Measurements from ENCODE around the gene CMTM7. TPM values are rescaled to one million over a fixed set of nuclear protein-coding genes. Genes with fewer than 3 reads are reported as not detected.

CMTM7 gene
- total RNA-seq, 1 experiment from 2014 or later = 62.6 TPM

DNA sequence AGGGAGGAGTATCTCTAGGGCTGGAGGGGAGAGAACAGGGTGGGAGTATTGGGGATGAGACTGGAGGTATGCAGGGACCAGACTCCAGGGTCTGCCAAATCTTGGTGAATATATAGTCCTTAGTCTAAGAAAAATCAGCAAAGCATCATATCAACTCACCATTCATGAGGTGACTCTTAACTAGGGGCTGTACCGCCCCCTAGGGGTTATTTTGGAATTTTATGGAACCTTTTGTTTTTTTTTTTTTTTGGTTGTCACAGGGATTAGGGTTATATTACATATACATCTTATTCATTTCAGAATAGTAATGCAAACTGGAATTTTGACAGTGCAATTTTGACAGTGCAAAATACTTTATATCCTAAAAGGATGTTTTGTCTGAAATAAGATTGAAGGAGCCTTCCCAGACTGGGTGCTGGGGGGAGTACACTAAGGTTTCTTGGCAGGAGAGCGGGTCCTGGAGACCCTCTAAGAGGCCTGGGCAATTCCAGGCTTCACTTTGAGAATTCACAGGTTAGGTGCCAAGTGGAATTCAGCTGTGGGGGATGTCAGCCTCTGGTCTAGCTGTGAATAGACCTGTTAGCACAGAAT lies 7.5 kb downstream of the CMTM7 start:
- H3K9me2 ChIP-seq (ENCODE audit: insufficient read depth) = no peaks in the 10 kb centered on the region
- no peaks in the 10 kb centered on the region for H3K27me3 ChIP-seq (ENCODE audit: insufficient read depth, low read length)
- intact Hi-C loops (cut with micrococcal nuclease) = loop anchor here (2.0 kb wide), 2 partner anchors 24 to 222 kb away; no protein-coding TSS in a partner anchor
- BruUV-seq (replicated peaks) = no TSS peak
- H3K27ac ChIP-seq (ENCODE audit: low read depth, low read length) = no peak overlapping the region
- no peak for DNase-seq (ENCODE audit: low read depth, low spot score)
- H3K4me1 ChIP-seq (ENCODE audit: control insufficient read depth in 1 of 2, insufficient read depth in 2 of 2, low read length in 2 of 2) = peaks cover 3 to 40% of the 10 kb centered on the region in 2 experiments; a peak in 2 of 4 replicates
- RAD21 ChIA-PET (ENCODE audit: low non-redundant PET in 1 of 2, low total read pairs in 2 of 2, uncharacterized antibody in 2 of 2, unreplicated experiment in 2 of 2) = no interaction called here
- TF ChIP-seq, protein P1, sequence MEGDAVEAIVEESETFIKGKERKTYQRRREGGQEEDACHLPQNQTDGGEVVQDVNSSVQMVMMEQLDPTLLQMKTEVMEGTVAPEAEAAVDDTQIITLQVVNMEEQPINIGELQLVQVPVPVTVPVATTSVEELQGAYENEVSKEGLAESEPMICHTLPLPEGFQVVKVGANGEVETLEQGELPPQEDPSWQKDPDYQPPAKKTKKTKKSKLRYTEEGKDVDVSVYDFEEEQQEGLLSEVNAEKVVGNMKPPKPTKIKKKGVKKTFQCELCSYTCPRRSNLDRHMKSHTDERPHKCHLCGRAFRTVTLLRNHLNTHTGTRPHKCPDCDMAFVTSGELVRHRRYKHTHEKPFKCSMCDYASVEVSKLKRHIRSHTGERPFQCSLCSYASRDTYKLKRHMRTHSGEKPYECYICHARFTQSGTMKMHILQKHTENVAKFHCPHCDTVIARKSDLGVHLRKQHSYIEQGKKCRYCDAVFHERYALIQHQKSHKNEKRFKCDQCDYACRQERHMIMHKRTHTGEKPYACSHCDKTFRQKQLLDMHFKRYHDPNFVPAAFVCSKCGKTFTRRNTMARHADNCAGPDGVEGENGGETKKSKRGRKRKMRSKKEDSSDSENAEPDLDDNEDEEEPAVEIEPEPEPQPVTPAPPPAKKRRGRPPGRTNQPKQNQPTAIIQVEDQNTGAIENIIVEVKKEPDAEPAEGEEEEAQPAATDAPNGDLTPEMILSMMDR (IDR thresholded peaks at IDR 0.05 in 2 of 3, conservative IDR thresholded peaks at IDR 0.05 in 1 of 3; ENCODE audit: borderline replicate concordance in 1 of 3, insufficient read depth in 1 of 3, low read depth in 2 of 3, low read length in 2 of 3) = peak; percentile 45 to 84 (median 64); a peak in 4 of 6 replicates
- no peak for TF ChIP-seq ELF1 (IDR thresholded peaks at IDR 0.05; ENCODE audit: borderline replicate concordance, low read depth)
- TF ChIP-seq SIN3A (IDR thresholded peaks at IDR 0.05; ENCODE audit: low read depth) = no peak
- TF ChIP-seq RAD21 (IDR thresholded peaks at IDR 0.05; ENCODE audit: low read depth) = peak; percentile 62
- no peak for TF ChIP-seq SP1 (IDR thresholded peaks at IDR 0.05; ENCODE audit: low read depth)
- no peaks in the 10 kb centered on the region for H3K9me3 ChIP-seq (ENCODE audit: control insufficient read depth in 1 of 2, insufficient read depth in 1 of 2, low read depth in 1 of 2, low read length in 2 of 2)
- peaks cover 14% of the 10 kb centered on the region; the same call in 1 of the 2 replicates for H4K20me1 ChIP-seq (ENCODE audit: insufficient read depth)
- peaks cover 100% of the 10 kb centered on the region for H3K79me2 ChIP-seq (ENCODE audit: insufficient read depth, low read length)
- no peaks in the 10 kb centered on the region for H3K36me3 ChIP-seq (ENCODE audit: control insufficient read depth in 1 of 2, insufficient read depth in 2 of 2, low read length in 2 of 2)
- no peak overlapping the region for H2AFZ ChIP-seq (ENCODE audit: low read depth, low read length, poor library complexity, severe bottlenecking)
- CTCF ChIA-PET = no interaction called here
- no peak overlapping the region for H3K9ac ChIP-seq (ENCODE audit: low read length)
- POLR2A ChIA-PET = no interaction called here
- H3K4me3 ChIP-seq (replicated peaks in 1 of 2; ENCODE audit: low read depth in 1 of 2, low read length in 2 of 2) = no peak overlapping the region
- ATAC-seq = peak; percentile 67
- no peak overlapping the region for H3K4me2 ChIP-seq (ENCODE audit: low read length)

DNA sequence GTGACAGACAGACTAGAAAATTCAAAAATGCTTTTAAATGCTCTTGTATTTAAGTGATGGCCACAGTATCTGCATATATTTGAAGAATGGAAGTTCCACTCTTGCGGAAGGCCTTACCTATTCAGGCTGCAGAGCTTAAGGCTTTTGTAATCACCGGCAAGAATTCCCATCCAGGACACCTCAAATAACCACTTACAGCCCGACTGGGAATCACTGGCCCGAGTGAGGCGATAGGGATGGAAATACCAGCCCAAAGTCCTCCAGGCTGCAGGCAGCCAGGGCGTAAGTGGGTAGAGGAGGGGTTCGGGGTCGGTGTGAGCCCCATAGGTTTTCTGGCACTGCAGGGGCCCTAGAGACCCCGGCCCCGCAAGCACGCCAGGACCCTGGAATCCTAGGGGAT lies 9.5 kb downstream of the CMTM7 start:
- Histone ChIP-seq H2AFZ (ENCODE audit: low read depth, low read length, poor library complexity, severe bottlenecking) (no peak overlapping the region), H3K27ac (ENCODE audit: low read depth, low read length) (no peak overlapping the region), H3K4me2 (ENCODE audit: low read length) (no peak overlapping the region), H3K79me2 (ENCODE audit: insufficient read depth, low read length) (peaks cover 99% of the 10 kb centered on the region), H3K36me3 (ENCODE audit: control insufficient read depth in 1 of 2, insufficient read depth in 2 of 2, low read length in 2 of 2) (no peaks in the 10 kb centered on the region), H3K4me3 (replicated peaks in 1 of 2; ENCODE audit: low read depth in 1 of 2, low read length in 2 of 2) (no peak overlapping the region), H3K9me2 (ENCODE audit: insufficient read depth) (no peaks in the 10 kb centered on the region), H4K20me1 (ENCODE audit: insufficient read depth) (peaks cover 14% of the 10 kb centered on the region; the same call in 1 of the 2 replicates), H3K9ac (ENCODE audit: low read length) (no peak overlapping the region), H3K4me1 (ENCODE audit: control insufficient read depth in 1 of 2, insufficient read depth in 2 of 2, low read length in 2 of 2) (peaks cover 4 to 52% of the 10 kb centered on the region in 2 experiments; a peak in 2 of 4 replicates), H3K27me3 (ENCODE audit: insufficient read depth, low read length) (no peaks in the 10 kb centered on the region), H3K9me3 (ENCODE audit: control insufficient read depth in 1 of 2, insufficient read depth in 1 of 2, low read depth in 1 of 2, low read length in 2 of 2) (no peaks in the 10 kb centered on the region)
- POLR2A ChIA-PET = no interaction called here
- no TSS peak for BruUV-seq (replicated peaks)
- no peak for TF ChIP-seq ZNF274 (IDR thresholded peaks at IDR 0.05; ENCODE audit: low read depth, low read length)
- intact Hi-C loops (cut with micrococcal nuclease) = no loop called here
- RAD21 ChIA-PET (ENCODE audit: low non-redundant PET in 1 of 2, low total read pairs in 2 of 2, uncharacterized antibody in 2 of 2, unreplicated experiment in 2 of 2) = no interaction called here
- CTCF ChIA-PET = no interaction called here
- ATAC-seq = no peak
- DNase-seq (ENCODE audit: low read depth, low spot score) = no peak

Measured in HCT116 (cell line).